Measurements from ENCODE around the gene VPS13A. TPM values are rescaled to one million over a fixed set of nuclear protein-coding genes. Genes with fewer than 3 reads are reported as not detected.

VPS13A gene
- total RNA-seq, 1 experiment from 2014 or later = 14.3 TPM

DNA sequence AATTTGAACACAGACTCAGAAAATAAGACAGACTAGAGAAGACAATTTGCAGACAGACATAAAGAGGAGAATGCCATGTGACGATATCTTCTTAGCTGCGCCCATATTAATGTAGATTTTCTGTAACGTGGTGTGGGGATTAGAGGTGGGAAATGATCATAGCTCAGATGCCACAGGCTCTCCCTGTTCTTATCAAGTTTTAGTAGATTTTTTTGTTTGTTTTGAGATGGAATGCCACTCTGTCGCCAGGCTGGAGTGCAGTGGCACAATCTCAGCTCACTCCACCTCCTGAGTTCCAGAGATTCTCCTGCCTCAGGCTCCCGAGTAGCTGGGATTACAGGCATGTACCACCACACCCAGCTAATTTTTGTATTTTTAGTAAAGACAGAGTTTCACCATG, 59.4 kb downstream of the VPS13A start:
- Mint-ChIP-seq H3K36me3 (ENCODE audit: insufficient read depth, unreplicated experiment) (no peaks in the 10 kb centered on the region), H3K4me1 (ENCODE audit: low read depth, unreplicated experiment) (no peaks in the 10 kb centered on the region), H3K9me3 (ENCODE audit: unreplicated experiment) (no peaks in the 10 kb centered on the region), H3K27me3 (ENCODE audit: insufficient read depth, unreplicated experiment) (no peaks in the 10 kb centered on the region), H3K27ac (ENCODE audit: unreplicated experiment) (no peak overlapping the region), H3K4me3 (ENCODE audit: unreplicated experiment) (no peak overlapping the region)
- no TSS peak for BruUV-seq (replicated peaks)
- DNase-seq = no peak
- no peaks in the 10 kb centered on the region for H3K36me3 ChIP-seq (ENCODE audit: control insufficient read depth, insufficient read depth, low read length)
- no peaks in the 10 kb centered on the region for H3K4me1 ChIP-seq
- intact Hi-C loops (cut with micrococcal nuclease; ENCODE audit: unreplicated experiment) = no loop called here
- ChIA-PET POLR2A (no interaction called here), CTCF (no interaction called here)
- no peak for TF ChIP-seq CTCF (IDR thresholded peaks at IDR 0.05; ENCODE audit: insufficient read depth in 1 of 2, low read depth in 1 of 2, low read length in 1 of 2, severe bottlenecking in 1 of 2, unreplicated experiment in 1 of 2)
- H3K9me3 ChIP-seq = no peaks in the 10 kb centered on the region
- H3K27me3 ChIP-seq (replicated peaks; ENCODE audit: control insufficient read depth, insufficient read depth, low read length) = no peaks in the 10 kb centered on the region
- no peak overlapping the region for H3K4me3 ChIP-seq (ENCODE audit: low read depth, low read length)

- intact Hi-C loops (cut with micrococcal nuclease; ENCODE audit: unreplicated experiment) = no loop called here
- Mint-ChIP-seq H3K4me3 (ENCODE audit: unreplicated experiment) (no peak overlapping the region), H3K4me1 (ENCODE audit: low read depth, unreplicated experiment) (no peaks in the 10 kb centered on the region), H3K27me3 (ENCODE audit: insufficient read depth, unreplicated experiment) (no peaks in the 10 kb centered on the region), H3K36me3 (ENCODE audit: insufficient read depth, unreplicated experiment) (no peaks in the 10 kb centered on the region), H3K27ac (ENCODE audit: unreplicated experiment) (no peak overlapping the region), H3K9me3 (ENCODE audit: unreplicated experiment) (no peaks in the 10 kb centered on the region)
- BruUV-seq (replicated peaks) = no TSS peak
- CTCF ChIA-PET = no interaction called here
- H3K36me3 ChIP-seq (ENCODE audit: control insufficient read depth, insufficient read depth, low read length) = no peaks in the 10 kb centered on the region
- no peak for DNase-seq
- no peaks in the 10 kb centered on the region for H3K9me3 ChIP-seq
- no peaks in the 10 kb centered on the region for H3K27me3 ChIP-seq (replicated peaks; ENCODE audit: control insufficient read depth, insufficient read depth, low read length)
- H3K4me3 ChIP-seq (ENCODE audit: low read depth, low read length) = no peak overlapping the region
- H3K4me1 ChIP-seq = no peaks in the 10 kb centered on the region
- POLR2A ChIA-PET = no interaction called here
- TF ChIP-seq CTCF (IDR thresholded peaks at IDR 0.05; ENCODE audit: insufficient read depth in 1 of 2, low read depth in 1 of 2, low read length in 1 of 2, severe bottlenecking in 1 of 2, unreplicated experiment in 1 of 2) = no peak
These were observed 60.6 kb downstream of the VPS13A start for GRCh38 chr9:77237896-77238295.

- no peaks in the 10 kb centered on the region for H3K27me3 Mint-ChIP-seq (ENCODE audit: insufficient read depth, unreplicated experiment)
- CTCF ChIA-PET = no interaction called here
- no peak overlapping the region for H3K27ac Mint-ChIP-seq (ENCODE audit: unreplicated experiment)
- peaks cover 5% of the 10 kb centered on the region for H3K36me3 Mint-ChIP-seq (ENCODE audit: insufficient read depth, unreplicated experiment)
- intact Hi-C loops (cut with micrococcal nuclease; ENCODE audit: unreplicated experiment) = no loop called here
- no peaks in the 10 kb centered on the region for H3K36me3 ChIP-seq (ENCODE audit: control insufficient read depth, insufficient read depth, low read length)
- no peaks in the 10 kb centered on the region for H3K9me3 Mint-ChIP-seq (ENCODE audit: unreplicated experiment)
- no peaks in the 10 kb centered on the region for H3K4me1 Mint-ChIP-seq (ENCODE audit: low read depth, unreplicated experiment)
- BruUV-seq (replicated peaks) = no TSS peak
- no peak overlapping the region for H3K4me3 Mint-ChIP-seq (ENCODE audit: unreplicated experiment)
- POLR2A ChIA-PET = no interaction called here
- no peak overlapping the region for H3K4me3 ChIP-seq (ENCODE audit: low read depth, low read length)
- no peak for DNase-seq
- H3K27me3 ChIP-seq (replicated peaks; ENCODE audit: control insufficient read depth, insufficient read depth, low read length) = no peaks in the 10 kb centered on the region
- H3K4me1 ChIP-seq = no peaks in the 10 kb centered on the region
- no peaks in the 10 kb centered on the region for H3K9me3 ChIP-seq
- TF ChIP-seq CTCF (IDR thresholded peaks at IDR 0.05; ENCODE audit: insufficient read depth in 1 of 2, low read depth in 1 of 2, low read length in 1 of 2, severe bottlenecking in 1 of 2, unreplicated experiment in 1 of 2) = no peak
These were observed 73.7 kb downstream of the VPS13A start for GRCh38 chr9:77251050-77251449.
